Stimulated activated CD8-positive, alpha-beta memory T cell treated with anti-CD3 and anti-CD28 coated beads, Interleukin-7, amount 100 ng/mL, for 48 hours (primary cell): Measurements from ENCODE around the gene HOXA4.

Experiments
- DNase-seq, 2 donors: peaks; one replicate each; pipeline ENCODE4 v3.0.0-alpha.2; 2020; ENCODE audit warnings: low read depth in 1 of 2; ENCODE audit errors: extremely low read depth in 1 of 2

HOXA4 gene

DNA sequence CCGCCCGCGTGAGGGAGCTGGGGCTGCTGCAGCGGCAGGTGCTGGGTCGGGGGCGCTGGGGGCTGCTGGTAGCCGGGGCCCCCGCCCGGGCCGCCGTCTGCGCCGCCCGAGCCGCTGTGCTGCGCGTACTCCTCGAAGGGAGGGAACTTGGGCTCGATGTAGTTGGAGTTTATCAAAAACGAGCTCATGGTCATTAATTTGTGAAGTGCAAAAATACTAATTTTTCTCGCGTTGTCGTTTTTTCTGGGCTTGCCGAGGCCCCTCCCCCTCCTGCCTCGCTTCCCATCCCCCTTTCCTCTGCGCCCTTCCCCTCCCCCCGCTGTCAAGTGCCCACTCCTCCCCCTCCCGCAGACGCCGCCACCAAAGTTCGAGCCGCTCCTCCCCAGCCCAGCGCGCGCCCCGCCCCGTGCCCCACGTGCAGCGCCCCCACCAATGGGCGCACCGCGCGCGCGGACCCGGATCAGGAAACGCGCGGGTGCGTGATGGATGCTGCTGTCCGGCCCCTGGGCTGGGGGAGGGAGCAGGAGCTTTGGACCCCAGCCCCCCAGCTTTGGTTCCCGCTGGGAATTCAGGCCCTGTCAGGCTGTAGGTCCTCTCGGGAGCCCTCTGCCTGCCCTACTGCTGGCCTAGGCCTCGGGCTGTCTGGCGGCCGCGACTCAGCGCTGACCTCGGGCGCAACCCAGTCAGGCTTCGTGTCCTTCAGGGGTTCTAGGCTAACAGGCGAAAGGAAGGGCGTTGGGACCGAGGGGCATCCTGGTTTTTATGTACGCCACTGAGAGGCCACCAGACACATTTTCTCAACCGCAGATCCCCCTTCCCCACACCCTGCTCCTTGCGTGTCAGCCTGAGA is at the start of gene HOXA4:
TSS of gene HOXA4 (minus strand) at position 218 of the 850 bp plus-strand sequence. CDS start at position 194, 24 bp downstream.
- DNase-seq, result peak; percentile 40 to 48

GRCh38 chr7:27179503-27180430 is 49.2 kb upstream of the HOXA4 start:
- DNase-seq, result no peak

DNA sequence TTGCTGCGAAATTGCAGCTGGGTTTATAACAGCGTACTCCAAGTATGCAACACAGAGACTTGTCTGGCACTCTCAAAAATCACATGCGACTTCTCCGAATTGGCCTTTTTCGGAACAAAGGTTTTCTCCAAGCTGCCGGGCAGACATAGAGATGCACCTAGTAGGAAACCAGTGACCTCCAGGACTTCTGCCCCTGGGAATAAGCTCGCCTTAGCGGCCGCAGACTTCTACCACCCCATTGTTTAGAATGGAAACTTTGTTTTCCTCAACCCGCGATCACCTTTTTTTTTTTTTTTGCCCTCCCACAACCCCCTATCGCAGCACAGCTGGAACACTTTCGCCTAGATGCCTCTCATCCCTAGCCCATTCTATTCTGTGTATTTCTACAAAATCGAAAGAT is 48.5 kb upstream of the HOXA4 start:
- no peak for DNase-seq

GRCh38 chr7:27178366-27178765 is 47.8 kb upstream of the HOXA4 start:
- no peak for DNase-seq

GRCh38 chr7:27177795-27178320 is 47.3 kb upstream of the HOXA4 start:
- no peak for DNase-seq

- DNase-seq, result no peak
Observed at GRCh38 chr7:27176962-27177794, 46.6 kb upstream of the HOXA4 start.

DNA sequence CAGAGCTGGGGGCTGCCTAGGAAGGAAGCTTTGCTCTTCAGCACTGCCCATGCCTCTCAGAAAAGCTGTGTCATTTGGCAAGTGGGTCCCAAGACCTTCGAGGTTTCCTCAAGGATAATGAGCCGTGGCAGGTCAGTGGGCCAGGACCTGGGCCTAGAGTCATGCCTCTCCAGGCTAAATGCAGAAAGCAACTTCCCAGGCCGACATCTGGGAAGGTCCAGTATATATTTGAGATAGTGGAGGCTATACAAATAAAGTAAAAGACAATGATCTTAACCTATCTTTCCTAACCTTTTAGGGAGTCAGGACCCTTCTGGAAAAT is 45.9 kb upstream of the HOXA4 start:
- no peak for DNase-seq

DNA sequence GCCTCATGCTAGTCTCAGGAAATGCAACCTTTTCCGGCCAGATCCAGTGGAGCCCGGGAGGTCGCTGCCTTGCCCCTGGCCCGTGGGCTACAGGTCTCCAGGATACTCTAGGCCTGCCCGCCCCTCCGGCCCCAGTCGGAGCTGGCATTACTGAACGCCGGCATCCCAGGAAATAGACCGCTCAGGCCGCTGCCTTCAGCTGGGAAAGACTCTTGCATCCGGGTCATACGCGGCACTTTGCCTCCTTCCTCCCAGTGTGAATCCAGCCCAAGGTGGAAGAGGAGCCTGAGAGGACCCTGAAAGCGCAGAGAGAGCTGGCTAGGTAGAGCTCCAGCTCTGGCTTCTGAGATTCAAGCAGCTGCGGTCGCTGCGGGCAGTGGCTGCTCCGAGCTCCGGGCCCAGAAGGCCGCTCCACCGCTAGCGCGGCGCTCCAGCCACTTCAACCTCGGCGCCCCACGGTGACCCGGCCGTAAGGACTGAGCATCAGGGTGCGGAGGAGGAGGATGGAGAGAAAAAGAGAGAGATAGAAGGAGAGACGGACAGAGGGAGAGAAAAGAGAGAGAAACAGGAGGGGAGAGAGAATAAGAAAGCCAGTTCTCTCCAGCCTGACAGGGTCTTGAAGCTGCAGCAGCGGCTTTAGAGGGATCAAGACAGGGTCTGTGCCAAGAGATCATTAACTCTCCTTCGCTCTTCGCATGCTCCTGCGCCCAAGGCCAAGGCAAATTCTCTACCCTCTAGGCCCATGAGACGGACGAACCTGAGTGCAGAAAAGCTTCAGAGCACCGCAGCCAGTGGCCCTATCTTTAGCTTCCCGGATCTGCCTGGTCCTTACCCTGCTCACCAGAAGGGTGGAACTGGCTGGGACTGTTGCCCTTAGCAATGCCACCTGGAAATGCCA is 45.3 kb upstream of the HOXA4 start:
- no peak for DNase-seq

DNA sequence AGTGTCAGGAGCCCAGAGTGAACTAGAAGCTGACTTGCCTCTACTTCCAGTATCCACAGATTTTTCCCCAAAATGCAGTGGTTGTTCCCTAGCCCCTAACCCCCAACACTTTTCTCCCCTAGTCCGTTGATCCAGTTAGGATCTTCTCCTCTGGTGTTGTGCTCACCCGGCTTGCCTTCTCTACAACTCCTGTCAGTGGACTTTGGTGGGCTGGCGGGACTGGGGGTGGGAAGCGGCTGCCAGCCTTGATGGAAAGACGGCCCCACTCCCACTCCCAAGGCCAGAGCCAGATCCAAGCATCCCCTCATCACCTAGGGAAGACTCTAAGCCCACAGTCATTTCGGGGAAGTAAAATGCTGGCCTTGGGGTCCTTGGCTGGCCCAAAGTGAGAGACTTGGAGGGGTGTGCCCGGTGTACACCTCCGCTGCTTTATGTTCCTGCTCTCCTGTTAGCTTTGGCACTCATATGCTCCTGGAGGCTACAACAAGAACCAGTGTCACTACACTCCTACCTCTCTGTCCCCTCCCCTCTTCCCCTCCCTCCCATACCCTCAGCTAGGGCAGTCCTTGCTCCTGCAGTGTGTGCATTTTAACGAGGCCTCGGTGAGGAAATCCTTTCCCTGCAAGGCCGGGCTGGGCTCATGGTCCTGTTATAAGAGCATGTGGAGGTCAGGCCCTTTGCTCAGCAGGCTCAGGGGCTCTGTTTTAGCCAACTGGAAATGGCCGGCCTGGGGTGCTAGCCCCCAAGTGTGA is 44.5 kb upstream of the HOXA4 start:
- no peak for DNase-seq

GRCh38 chr7:27173956-27174873 is 43.7 kb upstream of the HOXA4 start, which contains the start of gene HOXA10:
Gene HOXA10, minus strand, starts transcription at chr7:27174320. Its CDS starts 14 bp downstream, at chr7:27174306.
- no peak for DNase-seq

- DNase-seq, result no peak
Observed at GRCh38 chr7:27173511-27173955, 43.0 kb upstream of the HOXA4 start.

- no peak for DNase-seq
Observed at GRCh38 chr7:27172823-27173510, 42.4 kb upstream of the HOXA4 start.

DNA sequence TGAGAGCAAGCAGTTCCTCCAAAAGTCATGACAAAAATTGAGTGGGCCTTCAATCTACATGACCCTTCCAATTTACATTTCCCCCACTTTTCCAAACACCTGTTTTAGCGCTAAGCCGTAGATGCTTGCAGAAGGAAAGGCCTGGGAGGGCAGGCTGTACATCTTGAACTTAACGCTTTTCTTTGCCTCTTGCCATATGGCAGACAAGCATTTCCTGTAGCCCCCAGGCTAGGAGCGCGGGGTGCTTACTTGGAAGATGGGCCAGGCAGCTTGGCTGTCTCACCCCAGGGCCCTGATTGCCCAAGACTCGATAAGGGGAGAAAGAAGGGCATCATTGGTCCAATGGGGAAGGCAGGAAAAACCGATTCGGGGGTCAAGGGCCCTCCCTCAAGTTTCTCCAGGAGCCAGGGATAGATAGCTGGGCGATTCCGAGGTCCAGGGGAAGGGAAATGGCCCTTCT is 41.8 kb upstream of the HOXA4 start:
- DNase-seq, result no peak

DNA sequence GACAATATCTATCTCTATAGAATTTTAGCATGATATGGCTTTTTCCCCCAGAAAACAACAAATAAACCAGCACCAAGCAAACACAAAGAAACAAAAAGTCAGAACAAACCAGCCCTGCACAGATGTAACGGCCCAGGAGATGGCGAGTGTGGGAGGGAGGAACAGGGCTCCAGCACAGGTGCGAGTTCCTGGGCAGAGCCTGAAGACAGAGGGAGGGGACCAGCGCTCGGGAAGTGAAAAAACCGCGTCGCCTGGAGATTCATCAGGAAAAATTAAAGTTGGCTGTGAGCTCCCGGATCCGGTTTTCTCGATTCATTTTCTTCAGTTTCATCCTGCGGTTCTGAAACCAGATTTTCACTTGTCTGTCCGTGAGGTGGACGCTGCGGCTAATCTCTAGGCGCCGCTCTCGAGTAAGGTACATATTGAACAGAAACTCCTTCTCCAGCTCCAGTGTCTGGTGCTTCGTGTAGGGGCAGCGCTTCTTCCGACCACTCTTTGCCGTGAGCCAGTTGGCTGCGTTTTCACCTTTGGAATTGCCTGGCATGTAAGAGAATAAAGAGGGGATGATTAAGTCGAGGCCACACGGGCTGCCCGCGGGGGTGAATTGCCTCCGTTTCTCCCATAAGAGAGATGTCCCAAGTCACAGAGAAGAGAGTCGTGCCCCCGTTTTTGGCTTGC is 41.2 kb upstream of the HOXA4 start:
- no peak for DNase-seq

DNA sequence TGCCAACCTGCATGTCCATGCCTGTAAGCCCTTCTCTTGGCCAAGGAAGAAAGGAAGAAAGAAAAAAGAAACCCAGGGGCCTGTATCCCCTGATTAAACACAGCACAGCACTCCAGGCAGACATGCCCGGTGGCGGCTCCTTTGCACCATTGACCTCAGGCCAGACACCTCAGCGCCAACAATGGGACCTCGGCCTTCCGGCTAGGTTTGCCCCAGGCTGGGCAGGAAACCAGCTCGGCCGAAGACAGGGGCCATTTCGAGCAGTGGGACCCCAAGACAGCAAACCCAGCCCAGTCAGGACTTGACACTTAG is 40.7 kb upstream of the HOXA4 start:
- no peak for DNase-seq

GRCh38 chr7:27170426-27171324 is 40.1 kb upstream of the HOXA4 start:
- DNase-seq, result no peak
